IPS DF 4.7 (cell line): ENCODE results near the gene MT1A.
"Not testable (repeated sequence)": the region's sequence is repeated elsewhere in the genome, so short reads cannot be mapped to it uniquely, and the experiment has no call there.

Experiments used
- DNase-seq: peaks from one replicate; pipeline ENCODE4 v3.0.0-alpha.2; 2013; ENCODE audit warnings: low spot score; ENCODE audit errors: extremely low read depth

MT1A gene

DNA sequence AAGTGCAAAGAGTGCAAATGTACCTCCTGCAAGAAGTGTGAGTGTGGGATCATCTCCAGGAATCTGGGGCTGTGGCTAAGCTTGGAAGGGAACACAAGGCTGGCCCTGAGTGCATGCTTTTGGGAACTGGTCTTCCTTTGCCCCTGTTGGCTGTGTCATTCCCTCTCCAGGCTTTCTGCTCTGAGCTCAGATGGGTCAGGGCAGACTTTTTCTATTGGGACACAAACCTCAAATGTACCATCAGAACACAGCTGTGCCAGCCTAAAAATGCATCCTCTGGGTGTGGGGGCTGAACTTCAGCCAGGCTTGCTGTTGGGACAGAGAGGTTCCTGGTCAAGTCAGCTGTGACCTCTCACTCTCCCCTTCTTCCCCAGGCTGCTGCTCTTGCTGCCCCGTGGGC lies 14.1 kb downstream of the MT1A start:
- no peak for DNase-seq

- DNase-seq, result no peak
These were observed 14.8 kb downstream of the MT1A start for GRCh38 chr16:56653218-56653617.

GRCh38 chr16:56657555-56658326 lies 19.3 kb downstream of the MT1A start, which contains the start of gene MT1F:
Gene MT1F, plus strand, starts transcription at chr16:56657959. Its CDS starts 100 bp downstream, at chr16:56658059.
- DNase-seq, result no peak

DNA sequence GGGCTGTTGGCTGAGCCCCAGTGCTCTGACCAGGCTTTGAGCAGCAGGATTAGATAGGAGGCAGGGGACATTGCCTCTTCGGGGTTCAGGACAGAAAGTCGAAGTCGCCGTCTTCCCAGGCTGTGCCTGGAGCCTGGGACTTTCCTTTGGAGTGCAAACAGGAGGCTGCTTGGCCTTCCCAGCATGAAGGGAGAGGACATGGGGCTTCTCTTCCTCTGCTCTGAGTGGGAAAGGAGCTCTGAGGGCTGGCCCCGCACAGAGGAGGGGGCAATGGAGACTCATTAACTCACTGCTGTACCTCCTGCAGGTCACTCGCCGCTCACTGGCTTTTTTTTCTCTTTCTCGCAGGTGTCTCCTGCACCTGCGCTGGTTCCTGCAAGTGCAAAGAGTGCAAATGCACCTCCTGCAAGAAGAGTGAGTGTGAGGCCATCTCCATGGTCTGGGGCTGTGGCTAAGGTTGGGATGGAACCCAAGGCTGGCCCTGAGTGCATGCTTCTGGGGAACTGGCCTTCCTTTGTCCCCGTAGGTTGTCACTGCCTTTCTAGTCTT lies 19.9 kb downstream of the MT1A start:
- DNase-seq, result no peak

GRCh38 chr16:56662357-56663354 lies 24.2 kb downstream of the MT1A start:
- no peak for DNase-seq

GRCh38 chr16:56664506-56664905 lies 26.0 kb downstream of the MT1A start:
- DNase-seq, result no peak

DNA sequence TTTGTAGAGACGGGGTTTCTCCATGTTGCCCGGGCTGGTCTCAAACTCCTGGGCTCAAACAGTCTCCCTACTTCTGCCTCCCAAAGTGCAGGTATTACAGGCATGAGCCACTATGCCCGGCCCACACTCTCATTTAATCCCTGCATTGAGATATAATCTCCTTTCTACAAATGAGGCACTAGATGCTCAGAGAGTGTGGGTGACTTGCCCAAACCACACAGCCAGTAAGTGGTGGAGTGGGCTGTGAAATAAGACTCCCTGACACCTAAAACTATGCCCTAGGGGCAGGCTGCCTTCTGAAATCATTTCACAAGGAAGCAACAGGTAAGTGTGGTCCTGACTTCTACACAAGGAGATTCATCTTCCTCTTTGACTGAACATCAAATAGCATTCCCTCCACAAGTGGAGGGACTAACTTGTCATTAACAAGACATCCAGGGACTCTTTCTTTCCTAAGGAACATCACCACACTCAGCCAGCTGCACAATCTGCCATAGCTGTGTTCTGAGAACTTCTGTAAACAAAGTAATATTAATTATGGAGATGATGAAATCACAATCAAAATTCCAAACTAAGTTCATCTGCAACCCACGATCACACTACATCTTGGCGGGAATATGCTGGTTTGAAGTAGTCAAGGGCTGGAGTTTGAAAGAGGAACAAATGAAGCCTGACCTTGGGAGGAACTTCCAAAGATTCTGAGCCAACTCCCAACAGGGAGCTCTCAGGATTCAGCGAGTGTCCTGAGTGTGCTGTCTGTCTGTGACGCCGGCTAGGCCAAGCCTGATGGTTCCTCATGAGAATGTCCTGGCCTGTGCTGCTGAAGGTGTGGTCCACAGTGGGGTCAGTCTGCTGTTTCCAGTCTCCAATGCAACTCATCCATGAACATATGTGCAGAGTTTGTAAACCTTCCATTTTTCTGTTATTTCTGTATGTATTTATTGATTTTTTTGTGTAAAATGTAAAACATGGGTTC lies 27.1 kb downstream of the MT1A start:
- DNase-seq, result not testable (repeated sequence)

GRCh38 chr16:56667581-56668571 lies 29.4 kb downstream of the MT1A start, which contains the start of gene MT1G:
Gene MT1G, minus strand, starts transcription at chr16:56668065. Its CDS starts 72 bp downstream, at chr16:56667993.
- DNase-seq, result no peak

GRCh38 chr16:56669005-56669839 lies 30.8 kb downstream of the MT1A start, which contains the start of gene MT1H:
Gene MT1H, plus strand, starts transcription at chr16:56669814. Its CDS starts 71 bp downstream, at chr16:56669885.
- DNase-seq, result no peak

DNA sequence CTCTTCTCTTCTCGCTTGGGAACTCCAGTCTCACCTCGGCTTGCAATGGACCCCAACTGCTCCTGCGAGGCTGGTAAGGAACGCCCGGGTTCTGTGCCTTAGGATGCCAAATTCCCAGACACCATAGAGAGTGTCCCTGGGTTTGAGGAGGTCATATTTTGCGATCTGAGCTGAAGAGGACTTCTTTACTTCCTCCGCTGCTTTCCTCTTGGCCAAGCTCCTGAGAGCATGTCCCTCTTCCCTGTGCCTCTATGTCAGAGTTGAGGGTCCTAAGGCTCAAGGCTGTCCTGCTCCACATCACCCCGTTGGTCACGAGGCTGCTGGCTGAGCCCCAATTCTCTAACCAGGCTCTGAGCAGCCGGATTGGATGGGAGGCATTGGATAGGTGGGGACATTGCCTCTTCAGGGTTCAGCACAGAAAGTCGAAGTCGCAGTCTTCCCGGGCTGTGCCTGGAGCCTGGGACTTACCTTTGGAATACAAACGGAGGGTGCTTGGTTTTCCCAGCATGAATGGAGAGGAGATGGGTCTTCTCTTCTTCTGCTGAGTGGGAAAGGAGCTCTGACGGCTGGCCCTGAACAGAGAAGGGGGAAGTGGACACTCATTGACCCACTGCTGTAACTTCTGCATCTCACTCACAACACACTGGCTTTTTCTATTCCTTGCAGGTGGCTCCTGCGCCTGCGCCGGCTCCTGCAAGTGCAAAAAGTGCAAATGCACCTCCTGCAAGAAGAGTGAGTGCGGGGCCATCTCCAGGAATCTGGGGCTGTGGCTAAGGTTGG lies 31.6 kb downstream of the MT1A start:
- DNase-seq, result no peak

DNA sequence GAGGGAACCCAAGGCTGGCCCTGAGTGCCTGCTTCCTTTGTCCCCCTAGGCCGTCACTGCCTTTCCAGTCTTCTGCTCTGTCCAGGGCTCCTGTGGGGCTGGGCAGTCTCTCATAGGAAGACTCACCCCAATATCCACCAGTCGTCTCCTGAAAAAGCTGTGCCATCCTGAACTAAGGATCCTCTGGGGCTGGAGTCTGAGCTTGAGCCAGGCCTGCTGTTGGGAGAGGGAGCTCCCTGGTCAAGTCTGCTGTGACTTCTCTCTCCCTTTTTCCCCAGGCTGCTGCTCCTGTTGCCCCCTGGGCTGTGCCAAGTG lies 32.1 kb downstream of the MT1A start:
- DNase-seq, result no peak

DNA sequence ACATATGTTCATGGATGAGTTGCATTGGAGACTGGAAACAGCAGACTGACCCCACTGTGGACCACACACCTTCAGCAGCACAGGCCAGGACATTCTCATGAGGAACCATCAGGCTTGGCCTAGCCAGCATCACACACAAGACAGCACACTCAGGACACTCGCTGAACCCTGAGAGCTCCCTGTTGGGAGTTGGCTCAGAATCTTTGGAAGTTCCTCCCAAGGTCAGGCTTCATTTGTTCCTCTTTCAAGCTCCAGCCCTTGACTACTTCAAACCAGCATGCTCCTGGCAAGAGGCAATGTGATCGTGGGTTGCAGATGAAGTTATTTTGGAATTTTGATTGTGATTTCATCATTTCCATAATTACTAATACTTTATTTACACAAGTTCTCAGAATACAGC lies 33.2 kb downstream of the MT1A start:
- not testable (repeated sequence) for DNase-seq

DNA sequence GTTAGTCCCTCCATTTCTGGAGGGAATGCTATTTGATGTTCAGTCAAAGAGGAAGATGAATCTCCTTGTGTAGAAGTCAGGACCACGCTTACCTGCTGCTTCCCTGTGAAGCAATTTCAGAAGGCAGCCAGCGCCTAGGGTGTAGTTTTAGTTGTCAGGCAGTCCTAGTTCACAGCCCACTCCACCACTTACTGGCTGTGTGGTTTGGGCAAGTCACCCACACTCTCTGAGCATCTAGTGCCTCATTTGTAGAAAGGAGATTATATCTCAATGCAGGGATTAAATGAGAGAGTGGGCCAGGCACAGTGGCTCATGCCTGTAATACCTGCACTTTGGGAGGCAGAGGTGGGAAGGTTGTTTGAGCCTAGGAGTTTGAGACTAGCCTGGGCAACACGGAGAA lies 33.7 kb downstream of the MT1A start:
- not testable (repeated sequence) for DNase-seq

GRCh38 chr16:56672761-56673536 lies 34.5 kb downstream of the MT1A start:
- DNase-seq, result no peak

- no peak for DNase-seq
These were observed 35.5 kb downstream of the MT1A start for GRCh38 chr16:56673921-56674320.

DNA sequence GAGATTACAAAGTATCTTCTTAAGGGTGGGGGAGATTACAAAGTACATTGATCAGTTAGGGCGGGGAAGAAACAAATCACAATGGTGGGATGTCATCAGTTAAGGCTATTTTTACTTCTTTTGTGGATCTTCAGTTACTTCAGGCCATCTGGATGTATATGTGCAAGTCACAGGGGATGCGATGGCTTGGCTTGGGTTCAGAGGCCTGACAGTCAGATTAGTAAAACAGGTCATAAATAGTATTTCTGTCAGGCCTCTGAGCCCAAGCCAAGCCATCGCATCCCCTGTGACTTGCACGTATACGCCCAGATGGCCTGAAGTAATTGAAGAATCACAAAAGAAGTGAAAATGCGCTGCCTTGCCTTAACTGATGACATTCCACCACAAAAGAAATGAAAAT lies 36.1 kb downstream of the MT1A start:
- DNase-seq, result not testable (repeated sequence)

DNA sequence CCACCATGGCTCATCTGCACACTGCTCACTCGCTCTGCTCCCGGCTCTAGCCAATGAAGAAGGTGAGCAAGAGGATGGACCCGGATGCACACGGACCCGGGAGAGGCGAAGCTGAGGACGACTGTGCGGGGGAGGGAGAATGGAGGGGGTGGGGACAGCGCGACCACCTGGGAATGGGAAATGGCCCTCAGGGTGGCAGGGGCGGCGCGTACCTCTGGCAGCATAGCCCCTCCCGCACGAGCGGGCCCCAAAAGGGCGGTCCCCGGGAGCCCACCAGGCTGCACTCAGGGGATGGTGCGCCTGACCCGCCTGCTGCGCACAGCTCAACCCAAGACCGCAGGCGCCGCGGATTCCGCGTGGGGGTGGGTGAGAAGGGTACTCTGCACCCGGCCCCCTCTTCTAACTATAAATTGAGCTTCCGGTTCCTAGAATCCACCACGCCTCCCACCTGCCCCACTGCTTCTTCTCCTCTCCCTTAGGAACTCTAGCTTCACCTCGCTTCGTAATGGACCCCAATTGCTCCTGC lies 37.3 kb downstream of the MT1A start:
- DNase-seq, result no peak
